OCI-LY7 (cell line): Measurements from ENCODE around the gene CFB. TPM values are rescaled to one million over a fixed set of nuclear protein-coding genes. Genes with fewer than 3 reads are reported as not detected.

Experiments used
- BruUV-seq: library from RNA; stranded (reverse); fragments of 400-500 nt; replicated peaks from 2 replicates; lab custom pipeline; 2021; lab: Mats Ljungman, UMichigan
- CTCF ChIA-PET: fragments of 300-600 bp; sonication (Branson Sonifier 250); formaldehyde crosslinking; loops from one replicate; lab custom pipeline; 2022; ENCODE audit warnings: antibody characterized with exemption; ENCODE audit not compliant: unreplicated experiment; lab: Charles Lee
- POLR2A ChIA-PET: fragments of 300-600 bp; sonication (Branson Sonifier 250); formaldehyde crosslinking; loops from one replicate; lab custom pipeline; 2022; ENCODE audit warnings: antibody characterized with exemption; lab: Charles Lee
- DNase-seq: peaks from one replicate; pipeline ENCODE4 v3.0.0-alpha.2; 2015; ENCODE audit warnings: low spot score
- H2AFZ ChIP-seq: fragments of 200-600 bp; sonication (generic), shearing (Covaris generic); 2 replicates; pipeline ENCODE4 v1.6.1; 2014; ENCODE audit warnings: mild to moderate bottlenecking, antibody characterized with exemption, low read length, moderate library complexity
- H3K27ac ChIP-seq: fragments of 200-600 bp; sonication (generic); 2 replicates; pipeline ENCODE4 v1.5.1; 2014; ENCODE audit warnings: mixed run types, low read depth, mild to moderate bottlenecking, moderate library complexity, low read length, inconsistent platforms; ENCODE audit not compliant: poor library complexity, severe bottlenecking
- H3K36me3 ChIP-seq: fragments of 200-600 bp; sonication (generic); 2 replicates; pipeline ENCODE4 v1.6.1; 2014; ENCODE audit warnings: mild to moderate bottlenecking, antibody characterized with exemption, low read length, moderate library complexity, mixed read lengths; ENCODE audit not compliant: insufficient read depth
- H3K4me1 ChIP-seq: fragments of 200-600 bp; sonication (generic); 2 replicates; pipeline ENCODE4 v1.5.1; 2014; ENCODE audit warnings: mild to moderate bottlenecking, low read length; ENCODE audit not compliant: insufficient read depth, poor library complexity, severe bottlenecking
- H3K4me2 ChIP-seq: fragments of 200-600 bp; sonication (generic); 2 replicates; pipeline ENCODE4 v1.6.1; 2014; ENCODE audit warnings: mild to moderate bottlenecking, low read length
- H3K4me3 ChIP-seq: fragments of 200-600 bp; sonication (generic); 2 replicates; pipeline ENCODE4 v1.5.1; 2014; ENCODE audit warnings: mild to moderate bottlenecking, low read depth, low read length; ENCODE audit not compliant: poor library complexity, severe bottlenecking
- H3K79me2 ChIP-seq: fragments of 200-600 bp; sonication (generic); 2 replicates; pipeline ENCODE4 v1.6.1; 2016; ENCODE audit warnings: low read depth, mild to moderate bottlenecking, low read length, moderate library complexity, mixed read lengths; ENCODE audit not compliant: insufficient read depth
- H3K9me2 ChIP-seq: fragments of 200-600 bp; sonication (generic); 2 replicates; pipeline ENCODE4 v1.6.1; 2016; ENCODE audit warnings: mild to moderate bottlenecking, low read length, mixed read lengths; ENCODE audit not compliant: insufficient read depth
- H3K9me3 ChIP-seq: fragments of 200-600 bp; sonication (generic); 2 replicates; pipeline ENCODE4 v1.6.1; 2014; ENCODE audit warnings: mild to moderate bottlenecking, mixed run types, low read length, mixed read lengths
- H4K20me1 ChIP-seq: fragments of 200-600 bp; sonication (generic); 2 replicates; pipeline ENCODE4 v1.6.1; 2014; ENCODE audit warnings: mild to moderate bottlenecking, antibody characterized with exemption, low read length, moderate library complexity, mixed read lengths; ENCODE audit not compliant: insufficient read depth
- EZH2phosphoT487 ChIP-seq: fragments of 200-600 bp; sonication (generic); IDR thresholded peaks from 2 replicates; pipeline ENCODE4 v1.6.1; 2018; ENCODE audit warnings: low read depth, borderline replicate concordance, mild to moderate bottlenecking, mixed run types, antibody characterized with exemption, low read length, moderate library complexity, mixed read lengths
- intact Hi-C: fragments of 100-400 bp; cut with micrococcal nuclease; formaldehyde crosslinking; loops from one replicate; pipeline ENCODE4 v1.10.0; 2022; ENCODE audit not compliant: unreplicated experiment
- total RNA-seq, 2 experiments: library from RNA; depleted of rRNA in 1 of 2; stranded (reverse); fragments of >200 nt in 1 of 2; shearing (Covaris generic) in 1 of 2; gene quantifications; 2 replicates each; pipeline ENCODE4 v1.2.3, GENCODE V29; 2014 to 2022
- TF ChIP-seq, protein P1 (sequence below): fragments of 200-600 bp; sonication (generic); conservative IDR thresholded peaks from 2 replicates; pipeline ENCODE4 v1.5.1; 2014; ENCODE audit warnings: mild to moderate bottlenecking, antibody characterized with exemption, low read length, moderate library complexity, mixed read lengths

CFB gene
- total RNA-seq, 2 experiments from 2014 or later = 1.1 to 1.2 TPM

DNA sequence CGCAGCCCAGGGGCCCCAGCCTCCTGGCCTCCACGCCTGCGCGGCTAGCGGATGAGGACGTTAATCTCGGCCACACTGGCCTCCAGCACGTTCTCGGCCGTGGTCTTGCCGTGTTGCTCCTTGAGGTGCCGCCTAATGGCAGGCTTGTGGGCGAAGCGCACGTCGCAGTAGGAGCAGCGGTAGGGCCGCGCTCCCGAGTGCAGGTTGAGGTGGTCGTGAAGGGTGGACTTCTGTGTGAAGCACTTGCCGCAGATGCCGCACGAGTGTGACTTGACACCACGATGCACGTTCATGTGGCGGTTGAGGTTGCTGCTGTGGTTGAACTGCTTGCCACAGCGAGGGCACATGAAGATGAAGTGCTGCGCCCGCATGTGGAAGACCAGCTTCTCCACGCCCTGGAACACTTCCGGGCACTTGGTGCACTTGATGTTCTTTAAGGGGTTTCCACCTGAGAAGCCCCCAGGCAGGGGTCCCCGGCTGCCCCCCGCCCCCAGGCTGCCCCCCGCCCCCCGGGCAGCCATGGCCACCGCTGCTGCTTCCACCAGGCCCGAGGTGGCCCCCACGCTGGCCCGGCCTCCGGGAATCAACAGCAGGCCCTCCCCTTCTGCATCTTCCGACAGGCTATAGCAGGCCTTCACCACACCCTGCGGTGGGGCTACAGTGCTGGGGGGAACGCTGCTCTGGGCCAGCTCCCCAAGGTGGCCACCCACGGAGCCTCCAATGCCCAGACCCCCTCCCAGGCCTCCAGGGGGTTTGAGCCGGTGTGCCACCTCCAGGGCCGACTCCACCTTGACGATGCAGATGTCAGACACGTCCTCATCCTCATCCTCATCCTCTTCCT lies 45.8 kb upstream of the CFB start:
- DNase-seq = no peak
- intact Hi-C loops = loop anchor here (10.0 kb wide), 1 partner anchor 215 kb away; the partner anchor contains the start of gene LY6G5C
- peaks cover 40% of the 10 kb centered on the region for H3K4me1 ChIP-seq

DNA sequence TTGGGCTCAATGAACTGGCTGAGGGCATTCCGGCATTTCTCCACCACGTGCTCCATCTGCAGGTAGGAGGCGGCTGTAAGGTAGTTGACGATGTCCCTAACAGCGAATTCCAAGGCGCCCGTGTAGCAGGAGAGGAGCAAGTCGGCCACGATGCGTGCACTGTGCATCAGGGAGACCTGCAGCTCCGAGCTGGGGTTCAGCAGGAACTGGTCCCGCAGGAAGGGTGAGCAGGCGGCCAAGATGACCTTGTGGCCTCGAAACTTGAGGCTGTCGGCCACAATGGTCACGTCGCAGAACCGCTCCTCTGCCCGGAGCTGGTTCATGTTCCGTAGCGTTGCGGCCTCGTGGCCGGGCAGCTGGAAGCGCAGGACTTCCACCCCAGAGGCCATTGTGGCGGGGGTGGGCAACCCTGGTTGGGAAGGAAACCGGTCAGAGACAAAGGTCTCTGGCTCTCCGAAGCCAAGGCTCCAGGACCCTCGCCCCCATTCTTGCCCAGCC lies 44.9 kb upstream of the CFB start:
- no peak for TF ChIP-seq EZH2phosphoT487
- TF ChIP-seq, protein P1, sequence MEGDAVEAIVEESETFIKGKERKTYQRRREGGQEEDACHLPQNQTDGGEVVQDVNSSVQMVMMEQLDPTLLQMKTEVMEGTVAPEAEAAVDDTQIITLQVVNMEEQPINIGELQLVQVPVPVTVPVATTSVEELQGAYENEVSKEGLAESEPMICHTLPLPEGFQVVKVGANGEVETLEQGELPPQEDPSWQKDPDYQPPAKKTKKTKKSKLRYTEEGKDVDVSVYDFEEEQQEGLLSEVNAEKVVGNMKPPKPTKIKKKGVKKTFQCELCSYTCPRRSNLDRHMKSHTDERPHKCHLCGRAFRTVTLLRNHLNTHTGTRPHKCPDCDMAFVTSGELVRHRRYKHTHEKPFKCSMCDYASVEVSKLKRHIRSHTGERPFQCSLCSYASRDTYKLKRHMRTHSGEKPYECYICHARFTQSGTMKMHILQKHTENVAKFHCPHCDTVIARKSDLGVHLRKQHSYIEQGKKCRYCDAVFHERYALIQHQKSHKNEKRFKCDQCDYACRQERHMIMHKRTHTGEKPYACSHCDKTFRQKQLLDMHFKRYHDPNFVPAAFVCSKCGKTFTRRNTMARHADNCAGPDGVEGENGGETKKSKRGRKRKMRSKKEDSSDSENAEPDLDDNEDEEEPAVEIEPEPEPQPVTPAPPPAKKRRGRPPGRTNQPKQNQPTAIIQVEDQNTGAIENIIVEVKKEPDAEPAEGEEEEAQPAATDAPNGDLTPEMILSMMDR = no peak
- Histone ChIP-seq H3K36me3 (peaks cover 4% of the 10 kb centered on the region; the same call in 1 of the 2 replicates), H3K4me2 (peak overlapping the region; percentile 69), H3K4me1 (peaks cover 39% of the 10 kb centered on the region), H3K9me2 (no peaks in the 10 kb centered on the region), H4K20me1 (no peaks in the 10 kb centered on the region), H3K27ac (peak overlapping the region; percentile 11), H3K9me3 (no peaks in the 10 kb centered on the region), H2AFZ (no peak overlapping the region), H3K79me2 (peaks cover 12% of the 10 kb centered on the region; the same call in 1 of the 2 replicates), H3K4me3 (peak overlapping the region; percentile 75)
- BruUV-seq = TSS peak; percentile 60
- ChIA-PET POLR2A (no interaction called here), CTCF (no interaction called here)
- no peak for DNase-seq
- intact Hi-C loops = no loop called here

More for the DNA sequence above, 45.8 kb upstream of the CFB start:
- Histone ChIP-seq H3K9me3 (no peaks in the 10 kb centered on the region), H3K27ac (no peak overlapping the region), H3K36me3 (peaks cover 12% of the 10 kb centered on the region), H3K79me2 (peaks cover 12% of the 10 kb centered on the region; the same call in 1 of the 2 replicates), H3K4me2 (peak overlapping the region; percentile 88), H2AFZ (no peak overlapping the region), H4K20me1 (no peaks in the 10 kb centered on the region), H3K9me2 (no peaks in the 10 kb centered on the region), H3K4me3 (no peak overlapping the region)
- POLR2A ChIA-PET = no interaction called here
- TF ChIP-seq, protein P1 = no peak
- TF ChIP-seq EZH2phosphoT487 = no peak
- no TSS peak for BruUV-seq
- CTCF ChIA-PET = no interaction called here
